ENCODE measurements around the gene CCR8.

CCR8 gene

GRCh38 chr3:39333607-39334006 lies 4.1 kb downstream of the CCR8 start:
- H3K4me3 ChIP-seq (replicated peaks; ENCODE audit: insufficient read depth, low read length): no peak overlapping the region
- no peak for TF ChIP-seq GABPA (IDR thresholded peaks at IDR 0.05; ENCODE audit: low read depth)
- DNase-seq (ENCODE audit: low read depth in 1 of 2, low spot score in 1 of 2): no peak
- H3K27ac ChIP-seq (replicated peaks): no peak overlapping the region
- H3K27me3 ChIP-seq (ENCODE audit: insufficient read depth, poor library complexity, severe bottlenecking): no peaks in the 10 kb centered on the region

GRCh38 chr3:39334205-39334604 lies 4.7 kb downstream of the CCR8 start:
- TF ChIP-seq, protein P1, sequence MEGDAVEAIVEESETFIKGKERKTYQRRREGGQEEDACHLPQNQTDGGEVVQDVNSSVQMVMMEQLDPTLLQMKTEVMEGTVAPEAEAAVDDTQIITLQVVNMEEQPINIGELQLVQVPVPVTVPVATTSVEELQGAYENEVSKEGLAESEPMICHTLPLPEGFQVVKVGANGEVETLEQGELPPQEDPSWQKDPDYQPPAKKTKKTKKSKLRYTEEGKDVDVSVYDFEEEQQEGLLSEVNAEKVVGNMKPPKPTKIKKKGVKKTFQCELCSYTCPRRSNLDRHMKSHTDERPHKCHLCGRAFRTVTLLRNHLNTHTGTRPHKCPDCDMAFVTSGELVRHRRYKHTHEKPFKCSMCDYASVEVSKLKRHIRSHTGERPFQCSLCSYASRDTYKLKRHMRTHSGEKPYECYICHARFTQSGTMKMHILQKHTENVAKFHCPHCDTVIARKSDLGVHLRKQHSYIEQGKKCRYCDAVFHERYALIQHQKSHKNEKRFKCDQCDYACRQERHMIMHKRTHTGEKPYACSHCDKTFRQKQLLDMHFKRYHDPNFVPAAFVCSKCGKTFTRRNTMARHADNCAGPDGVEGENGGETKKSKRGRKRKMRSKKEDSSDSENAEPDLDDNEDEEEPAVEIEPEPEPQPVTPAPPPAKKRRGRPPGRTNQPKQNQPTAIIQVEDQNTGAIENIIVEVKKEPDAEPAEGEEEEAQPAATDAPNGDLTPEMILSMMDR (IDR thresholded peaks at IDR 0.05; ENCODE audit: insufficient read depth, low read length): no peak
- TF ChIP-seq SPI1 (IDR thresholded peaks at IDR 0.05; ENCODE audit: borderline replicate concordance, low read depth): no peak
- no peak for TF ChIP-seq POLR2AphosphoS5 (IDR thresholded peaks at IDR 0.05; ENCODE audit: low read depth)
- no peak for TF ChIP-seq REST (IDR thresholded peaks at IDR 0.05; ENCODE audit: insufficient replicate concordance, low read depth)
- TF ChIP-seq GABPA (IDR thresholded peaks at IDR 0.05; ENCODE audit: low read depth): no peak
- H3K27ac ChIP-seq (replicated peaks): no peak overlapping the region
- DNase-seq (ENCODE audit: low read depth in 1 of 2, low spot score in 1 of 2): no peak
- no peaks in the 10 kb centered on the region for H3K27me3 ChIP-seq (ENCODE audit: insufficient read depth, poor library complexity, severe bottlenecking)
- no peak overlapping the region for H3K4me3 ChIP-seq (replicated peaks; ENCODE audit: insufficient read depth, low read length)

DNA sequence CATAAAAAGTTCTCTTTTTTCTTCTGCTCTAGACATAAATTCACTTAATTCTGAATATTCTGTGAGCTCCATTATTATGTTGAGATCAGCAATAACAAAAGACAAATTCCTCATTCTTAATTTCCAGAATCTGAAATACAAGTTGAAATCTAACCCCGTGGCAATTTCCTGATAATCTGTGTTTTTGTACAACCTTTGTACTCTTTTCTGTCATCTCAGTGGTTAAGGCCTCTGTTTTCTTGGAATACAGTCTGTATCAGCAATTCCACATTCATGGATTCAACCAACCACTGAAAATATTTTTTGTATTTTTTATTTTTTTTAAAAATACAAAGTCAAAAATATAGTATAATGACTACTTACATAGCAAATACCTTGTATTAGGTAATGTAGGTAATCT lies 8.7 kb downstream of the CCR8 start:
- no peak for DNase-seq (ENCODE audit: low read depth in 1 of 2, low spot score in 1 of 2)
- Histone ChIP-seq H3K27me3 (ENCODE audit: insufficient read depth, poor library complexity, severe bottlenecking) (no peaks in the 10 kb centered on the region), H3K27ac (replicated peaks) (no peak overlapping the region), H3K4me3 (replicated peaks; ENCODE audit: insufficient read depth, low read length) (no peak overlapping the region)
- TF ChIP-seq GABPA (IDR thresholded peaks at IDR 0.05; ENCODE audit: low read depth) (no peak), POLR2AphosphoS5 (IDR thresholded peaks at IDR 0.05; ENCODE audit: low read depth) (no peak), REST (IDR thresholded peaks at IDR 0.05; ENCODE audit: insufficient replicate concordance, low read depth) (no peak), SPI1 (IDR thresholded peaks at IDR 0.05; ENCODE audit: borderline replicate concordance, low read depth) (no peak)
- TF ChIP-seq, protein P1 (IDR thresholded peaks at IDR 0.05; ENCODE audit: insufficient read depth, low read length): no peak

GRCh38 chr3:39339086-39339485 lies 9.6 kb downstream of the CCR8 start:
- TF ChIP-seq, protein P1 (IDR thresholded peaks at IDR 0.05; ENCODE audit: insufficient read depth, low read length): no peak
- TF ChIP-seq SPI1 (IDR thresholded peaks at IDR 0.05; ENCODE audit: borderline replicate concordance, low read depth) (no peak), REST (IDR thresholded peaks at IDR 0.05; ENCODE audit: insufficient replicate concordance, low read depth) (no peak), GABPA (IDR thresholded peaks at IDR 0.05; ENCODE audit: low read depth) (no peak), POLR2AphosphoS5 (IDR thresholded peaks at IDR 0.05; ENCODE audit: low read depth) (no peak)
- Histone ChIP-seq H3K4me3 (replicated peaks; ENCODE audit: insufficient read depth, low read length) (no peak overlapping the region), H3K27ac (replicated peaks) (no peak overlapping the region), H3K27me3 (ENCODE audit: insufficient read depth, poor library complexity, severe bottlenecking) (no peaks in the 10 kb centered on the region)
- no peak for DNase-seq (ENCODE audit: low read depth in 1 of 2, low spot score in 1 of 2)
